Tibial nerve (tissue), 4 donors: Measurements from ENCODE around the gene SERTAD1. TPM values are rescaled to one million over a fixed set of nuclear protein-coding genes. Genes with fewer than 3 reads are reported as not detected.

ENCODE experiments used
- DNase-seq, 2 donors: peaks; one replicate each; pipeline ENCODE4 v3.0.0-alpha.2; 2019; ENCODE audit warnings: low spot score in 2 of 2
- H3K27ac ChIP-seq, 4 donors: fragments of 200-600 bp; sonication (generic) in 3 of 4; one replicate each; pipeline ENCODE4 v1.5.1; 2017 to 2019; ENCODE audit warnings: mild to moderate bottlenecking in 1 of 4
- H3K27me3 ChIP-seq, 2 donors: fragments of 200-600 bp; sonication (generic) in 1 of 2; one replicate each; pipeline versions ENCODE4 v1.5.1 to v1.6.0; 2017 to 2019
- H3K36me3 ChIP-seq, 3 donors: fragments of 200-600 bp; sonication (generic); one replicate each; pipeline ENCODE4 v1.5.1; 2018 to 2019
- H3K4me1 ChIP-seq, 4 donors: fragments of 200-600 bp; sonication (generic) in 3 of 4; one replicate each; pipeline ENCODE4 v1.5.1; 2017 to 2019
- H3K4me3 ChIP-seq, 4 donors: fragments of 200-600 bp; sonication (generic) in 3 of 4; one replicate each; pipeline ENCODE4 v1.5.1; 2017 to 2019; ENCODE audit warnings: mild to moderate bottlenecking in 1 of 4, moderate library complexity in 1 of 4
- H3K9me3 ChIP-seq, 4 donors: fragments of 200-600 bp; sonication (generic) in 3 of 4; one replicate each; pipeline ENCODE4 v1.5.1; 2017 to 2019
- EP300 ChIP-seq, 2 donors: sonication (generic); formaldehyde crosslinking; IDR thresholded peaks; one replicate each; pipeline ENCODE4 v1.6.1; 2017; ENCODE audit warnings: antibody characterized with exemption in 2 of 2, mild to moderate bottlenecking in 1 of 2
- POLR2A ChIP-seq, 2 donors: fragments of 450-650 bp; IDR thresholded peaks; one replicate each; pipeline ENCODE4 v1.6.1; 2017; ENCODE audit warnings: antibody characterized with exemption in 2 of 2, mild to moderate bottlenecking in 2 of 2, moderate library complexity in 2 of 2
- WGBS, 2 donors: methylation state at CpG; one replicate each; pipeline ENCODE4 v1.1.5; 2018; 5-methylcytosine and 5-hydroxymethylcytosine counted together
- total RNA-seq, 4 donors: library from RNA; depleted of rRNA; stranded (reverse); fragments of >200 nt; gene quantifications; one replicate each; pipeline ENCODE4 v1.1.0, GENCODE V29; 2016
- TF ChIP-seq, protein P1 (sequence below), 5 experiments: fragments of 200-600 bp in 3 of 5; fragments of 450-650 bp in 2 of 5; sonication (generic) in 3 of 5; IDR thresholded peaks; one replicate each; pipeline ENCODE4 v1.5.1; 2016 to 2019; ENCODE audit warnings: antibody characterized with exemption in 5 of 5, mild to moderate bottlenecking in 3 of 5, moderate library complexity in 2 of 5

Gene SERTAD1
- total RNA-seq, 4 donors from 2014 or later, result 18.9 to 22.2 (median 20.4) TPM

DNA sequence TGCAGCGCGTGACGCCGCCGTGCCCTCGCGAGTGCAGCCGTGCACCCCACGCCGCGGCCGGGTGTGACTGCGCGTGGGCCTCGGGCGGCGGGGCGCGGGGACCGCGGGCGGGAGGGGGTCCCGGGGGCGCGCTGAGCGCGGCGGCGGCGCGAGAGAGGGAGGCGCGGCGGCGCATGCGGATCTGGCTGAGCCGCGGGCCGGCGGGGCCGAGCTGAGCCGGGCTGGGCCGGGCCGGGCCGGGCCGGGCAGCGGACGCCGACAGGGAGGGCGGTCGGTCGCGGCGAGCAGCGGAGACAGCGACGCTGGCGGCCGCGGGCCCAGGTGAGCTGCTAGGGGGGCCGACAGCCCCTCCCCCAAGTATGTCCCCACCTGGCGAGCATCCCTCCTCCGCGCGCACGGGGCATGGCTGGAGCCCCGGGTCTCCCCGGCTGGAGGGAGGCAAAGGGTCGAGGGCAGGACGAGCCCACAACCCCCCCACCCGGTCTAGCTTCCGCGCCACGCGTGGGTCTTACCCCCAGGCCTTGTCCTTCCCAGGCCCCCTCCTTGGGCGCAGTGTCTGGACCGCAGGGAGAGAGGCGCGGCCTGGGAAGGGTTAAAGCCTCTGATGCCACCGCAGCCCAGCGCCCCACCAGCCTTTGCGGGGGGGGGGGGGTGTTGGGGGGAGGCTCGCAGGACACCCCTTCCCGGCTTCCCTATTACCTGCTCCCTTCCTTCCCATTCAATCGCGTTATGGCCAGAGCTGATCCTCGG lies 41.4 kb upstream of the SERTAD1 start, which contains the start of gene SPTBN4:
TSS of gene SPTBN4 (plus strand) at position 17 of the 750 bp plus-strand sequence. CDS start 5,621 bp downstream, outside the sequence.
- H3K9me3 ChIP-seq, result no peaks in the 10 kb centered on the region
- no peak for DNase-seq
- 10 to 22% methylated on average over 7 to 47 of the region's 87 CpGs for WGBS, 2 donors
- H3K4me1 ChIP-seq, result peaks cover 0 to 40% (median 22%) of the 10 kb centered on the region in 4 donors
- H3K27me3 ChIP-seq, result no peaks in the 10 kb centered on the region
- peak within 1 kb of the TSS; percentile 28 to 85 (median 46) for H3K4me3 ChIP-seq
- H3K36me3 ChIP-seq, result no peaks in the 10 kb centered on the region
- TF ChIP-seq, protein P1, sequence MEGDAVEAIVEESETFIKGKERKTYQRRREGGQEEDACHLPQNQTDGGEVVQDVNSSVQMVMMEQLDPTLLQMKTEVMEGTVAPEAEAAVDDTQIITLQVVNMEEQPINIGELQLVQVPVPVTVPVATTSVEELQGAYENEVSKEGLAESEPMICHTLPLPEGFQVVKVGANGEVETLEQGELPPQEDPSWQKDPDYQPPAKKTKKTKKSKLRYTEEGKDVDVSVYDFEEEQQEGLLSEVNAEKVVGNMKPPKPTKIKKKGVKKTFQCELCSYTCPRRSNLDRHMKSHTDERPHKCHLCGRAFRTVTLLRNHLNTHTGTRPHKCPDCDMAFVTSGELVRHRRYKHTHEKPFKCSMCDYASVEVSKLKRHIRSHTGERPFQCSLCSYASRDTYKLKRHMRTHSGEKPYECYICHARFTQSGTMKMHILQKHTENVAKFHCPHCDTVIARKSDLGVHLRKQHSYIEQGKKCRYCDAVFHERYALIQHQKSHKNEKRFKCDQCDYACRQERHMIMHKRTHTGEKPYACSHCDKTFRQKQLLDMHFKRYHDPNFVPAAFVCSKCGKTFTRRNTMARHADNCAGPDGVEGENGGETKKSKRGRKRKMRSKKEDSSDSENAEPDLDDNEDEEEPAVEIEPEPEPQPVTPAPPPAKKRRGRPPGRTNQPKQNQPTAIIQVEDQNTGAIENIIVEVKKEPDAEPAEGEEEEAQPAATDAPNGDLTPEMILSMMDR (IDR thresholded peaks at IDR 0.05), result no peak
- TF ChIP-seq POLR2A (IDR thresholded peaks at IDR 0.05) (no peak), EP300 (IDR thresholded peaks at IDR 0.05) (no peak)
- peak within 1 kb of the TSS; percentile 73 to 98 (median 88) for H3K27ac ChIP-seq

DNA sequence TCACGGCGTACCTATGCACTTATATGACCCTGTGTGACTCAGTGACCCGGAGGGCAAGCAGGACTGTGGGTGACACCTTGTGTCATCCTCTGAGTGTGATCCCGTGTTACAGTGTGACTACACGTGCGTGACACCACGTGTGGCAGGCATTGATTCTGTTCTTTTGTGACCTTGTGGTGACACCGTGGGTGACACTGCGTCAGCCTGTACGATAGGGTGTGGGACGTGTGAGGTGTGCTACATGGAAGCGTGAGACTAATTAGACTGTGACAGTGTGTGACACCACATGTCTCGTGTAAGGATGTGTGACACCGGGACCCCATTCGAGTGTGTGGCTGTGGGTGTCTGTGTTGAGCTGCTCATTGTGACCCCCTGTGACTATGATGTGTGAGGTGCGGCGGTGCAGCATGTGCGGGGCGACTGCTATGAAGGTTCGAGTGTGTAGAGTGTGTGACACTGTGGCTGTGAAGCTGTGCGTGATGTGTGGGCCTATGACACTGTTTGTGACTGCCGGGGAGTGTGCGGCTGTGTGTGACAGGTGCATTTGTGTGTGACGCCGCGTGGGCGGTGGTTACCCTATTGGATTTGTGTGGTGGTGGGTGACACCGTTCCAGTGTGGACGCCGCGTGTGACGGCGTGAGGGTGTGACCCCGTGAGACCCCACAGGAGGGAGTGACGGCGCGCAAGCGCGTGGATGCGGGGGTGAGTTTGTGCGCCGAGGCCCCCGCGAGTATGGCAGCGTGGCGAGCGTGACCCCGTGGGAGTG lies 40.6 kb upstream of the SERTAD1 start:
- H3K4me3 ChIP-seq, result peak overlapping the region; percentile 28 to 85 (median 46)
- peak; percentile 21 to 31 for DNase-seq
- TF ChIP-seq, protein P1 (IDR thresholded peaks at IDR 0.05), result peak in 1 of 5 experiments; percentile 8
- TF ChIP-seq EP300 (IDR thresholded peaks at IDR 0.05) (peak in 1 of 2 donors; percentile 43), POLR2A (IDR thresholded peaks at IDR 0.05) (no peak)
- no peaks in the 10 kb centered on the region for H3K27me3 ChIP-seq
- H3K4me1 ChIP-seq, result peaks cover 0 to 40% (median 26%) of the 10 kb centered on the region in 4 donors
- H3K27ac ChIP-seq, result peak overlapping the region; percentile 73 to 98 (median 88)
- H3K9me3 ChIP-seq, result no peaks in the 10 kb centered on the region
- no peaks in the 10 kb centered on the region for H3K36me3 ChIP-seq
- 8 to 14% methylated on average over 31 to 43 of the region's 48 CpGs for WGBS, 2 donors

DNA sequence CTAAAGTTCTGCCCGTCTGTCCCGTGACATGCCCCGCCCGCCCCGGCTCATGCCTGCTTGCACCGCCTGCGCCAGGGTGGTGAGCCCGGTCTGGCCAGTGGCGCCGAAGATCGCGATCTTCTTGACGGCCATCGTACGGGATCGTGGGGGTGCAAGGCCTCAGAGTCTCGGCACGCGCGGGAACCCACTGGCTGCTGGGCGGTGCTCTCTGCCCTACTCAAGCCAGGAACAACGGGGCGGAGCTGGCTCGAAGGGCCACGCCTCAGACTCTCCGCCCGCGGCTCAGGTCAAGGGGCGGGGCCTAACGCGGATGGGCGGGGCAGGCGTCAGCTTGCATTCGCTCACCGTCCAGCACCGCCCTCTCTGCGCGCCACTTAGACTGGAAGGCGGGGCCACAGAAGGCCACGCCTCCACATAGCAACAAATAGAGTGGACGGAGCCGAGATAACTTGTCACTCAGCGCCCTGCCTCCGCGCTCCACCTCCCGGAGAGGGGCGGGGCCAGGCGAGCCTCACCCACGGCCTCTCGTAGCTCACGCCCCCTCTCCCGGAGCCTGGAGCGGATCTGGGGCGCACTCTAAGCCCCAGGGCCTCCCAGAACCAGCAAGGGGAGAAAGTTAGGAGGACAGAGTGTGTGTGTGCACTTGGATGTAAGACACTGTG lies 39.9 kb upstream of the SERTAD1 start, which contains the start of gene BLVRB:
TSS of gene BLVRB (minus strand) at position 189 of the 662 bp plus-strand sequence. CDS start at position 132, 57 bp downstream.
- Histone ChIP-seq H3K4me3 (peak within 1 kb of the TSS; percentile 59 to 94 (median 78)), H3K9me3 (no peaks in the 10 kb centered on the region), H3K27me3 (no peaks in the 10 kb centered on the region), H3K36me3 (no peaks in the 10 kb centered on the region), H3K4me1 (peaks cover 0 to 40% (median 29%) of the 10 kb centered on the region in 4 donors), H3K27ac (peak within 1 kb of the TSS; percentile 92 to 99 (median 96))
- 0% methylated on average over 31 to 41 of the region's 54 CpGs for WGBS, 2 donors
- TF ChIP-seq, protein P1 (IDR thresholded peaks at IDR 0.05), result no peak
- TF ChIP-seq EP300 (IDR thresholded peaks at IDR 0.05) (peak; percentile 97 to 98), POLR2A (IDR thresholded peaks at IDR 0.05) (peak; percentile 88 to 97)
- DNase-seq, result peak; percentile 100

DNA sequence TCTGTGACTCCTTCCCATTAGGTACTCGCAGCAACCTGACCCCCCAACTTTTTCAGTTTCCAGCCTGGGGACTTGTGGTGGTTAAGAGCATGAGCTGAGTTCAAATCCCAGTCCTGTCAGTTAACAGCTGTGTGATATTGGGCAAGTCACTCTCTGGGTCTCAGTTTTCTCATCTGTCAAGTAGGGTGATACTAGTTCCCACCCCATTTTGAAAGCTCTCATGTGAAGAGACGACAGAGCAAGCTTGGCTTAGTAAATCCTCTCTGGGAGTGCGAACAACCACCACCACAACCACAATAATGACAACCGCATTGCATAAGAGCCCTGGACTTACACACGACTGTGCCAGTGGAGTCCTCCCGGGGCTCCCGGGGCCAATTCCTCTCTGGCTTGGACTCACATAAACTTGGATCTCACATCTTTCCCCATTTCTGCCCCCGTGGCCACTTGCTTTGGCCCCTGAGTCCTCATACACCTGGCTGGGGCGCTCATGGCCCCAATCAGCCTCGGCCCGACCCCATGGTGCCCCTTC lies 39.3 kb upstream of the SERTAD1 start:
- H3K4me3 ChIP-seq, result peak overlapping the region; percentile 59 to 94 (median 78)
- no peaks in the 10 kb centered on the region for H3K36me3 ChIP-seq
- TF ChIP-seq, protein P1 (IDR thresholded peaks at IDR 0.05), result no peak
- no peak for TF ChIP-seq POLR2A (IDR thresholded peaks at IDR 0.05)
- no peak for TF ChIP-seq EP300 (IDR thresholded peaks at IDR 0.05)
- no peaks in the 10 kb centered on the region for H3K27me3 ChIP-seq
- H3K27ac ChIP-seq, result peak overlapping the region; percentile 92 to 99 (median 96)
- H3K4me1 ChIP-seq, result peaks cover 0 to 40% (median 29%) of the 10 kb centered on the region in 4 donors
- peak in 1 of 2 donors; percentile 61 for DNase-seq
- no peaks in the 10 kb centered on the region for H3K9me3 ChIP-seq
- WGBS, 2 donors, result 15% methylated on average over 11 of the region's 11 CpGs
